Testis (tissue), 3 donors: Measurements from ENCODE around the gene PSMA6. TPM values are rescaled to one million over a fixed set of nuclear protein-coding genes. Genes with fewer than 3 reads are reported as not detected.

ENCODE experiments used
- DNase-seq: peaks from one replicate; pipeline ENCODE4 v3.0.0-alpha.2; 2019
- H3K27ac ChIP-seq, 2 donors: fragments of 200-600 bp; sonication (generic); one replicate each; pipeline ENCODE4 v1.5.1; 2019
- H3K27me3 ChIP-seq: fragments of 200-600 bp; sonication (generic); one replicate; pipeline ENCODE4 v1.5.1; 2019
- H3K36me3 ChIP-seq: fragments of 200-600 bp; sonication (generic); one replicate; pipeline ENCODE4 v1.5.1; 2017; ENCODE audit warnings: low read depth; ENCODE audit errors: missing control alignments
- H3K4me1 ChIP-seq: fragments of 200-600 bp; sonication (generic); one replicate; pipeline ENCODE4 v1.5.1; 2019
- H3K4me3 ChIP-seq, 2 donors: fragments of 200-600 bp; sonication (generic); one replicate each; pipeline ENCODE4 v1.5.1; 2017 to 2019
- H3K9me3 ChIP-seq: fragments of 200-600 bp; sonication (generic); one replicate; pipeline ENCODE4 v1.5.1; 2017
- POLR2A ChIP-seq: fragments of 450-650 bp; IDR thresholded peaks from one replicate; pipeline ENCODE4 v1.6.1; 2017; ENCODE audit warnings: antibody characterized with exemption, mild to moderate bottlenecking, moderate library complexity
- WGBS, 2 donors: methylation state at CpG; one replicate each; pipeline ENCODE4 v1.1.5; 2018; 5-methylcytosine and 5-hydroxymethylcytosine counted together
- intact Hi-C: fragments of 100-400 bp; cut with DNase I; formaldehyde crosslinking; loops from one replicate; pipeline ENCODE4 v1.15.1; 2023; ENCODE audit warnings: low total_unique reads
- polyA plus RNA-seq: library from polyadenylated mRNA; stranded (reverse); fragments of 350-450 nt; fragmentation: Illumina TruSeq; extraction: RNeasy Lipid Tissue Mini Kit (QIAGEN cat#74804); gene quantifications from one replicate; pipeline ENCODE4 v1.2.3, GENCODE V29; 2014; ENCODE audit warnings: low read depth, low replicate concordance; ENCODE audit not compliant: insufficient read depth
- total RNA-seq, 2 donors: library from RNA; depleted of rRNA; stranded (reverse); fragments of >200 nt; gene quantifications; one replicate each; pipeline ENCODE4 v1.2.3, GENCODE V29; 2016
- TF ChIP-seq, protein P1 (sequence below), 3 experiments: fragments of 450-650 bp in 2 of 3; fragments of 200-600 bp in 1 of 3; sonication (generic) in 1 of 3; IDR thresholded peaks; one replicate each; pipeline ENCODE4 v1.5.1; 2016 to 2019; ENCODE audit warnings: antibody characterized with exemption in 3 of 3, mild to moderate bottlenecking in 2 of 3, moderate library complexity in 1 of 3

Gene PSMA6
- total and polyA plus RNA-seq, 3 donors from 2014 or later, result 147 to 461 (median 257) TPM

DNA sequence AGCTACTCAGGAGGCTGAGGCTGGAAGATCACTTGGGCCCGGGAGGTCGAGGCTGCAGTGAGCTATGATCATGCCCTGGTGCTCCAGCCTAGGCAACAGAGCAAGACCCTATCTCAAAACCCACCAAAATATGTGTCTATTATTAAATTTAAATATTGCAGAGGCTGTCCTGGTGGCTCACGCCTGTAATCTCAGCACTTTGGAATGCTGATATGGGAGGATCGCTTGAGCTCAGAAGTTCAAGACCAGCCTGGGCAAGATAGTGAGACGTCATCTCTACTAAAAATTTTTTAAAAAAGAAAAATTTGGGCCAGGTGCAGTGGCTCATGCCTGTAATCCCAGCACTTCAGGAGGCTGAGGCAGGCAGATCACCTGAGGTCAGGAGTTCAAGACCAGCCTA, 13.9 kb downstream of the PSMA6 start:
- intact Hi-C loops, result no loop called here
- no peaks in the 10 kb centered on the region for H3K27me3 ChIP-seq
- DNase-seq, result no peak
- H3K9me3 ChIP-seq, result no peaks in the 10 kb centered on the region
- no peak overlapping the region for H3K4me3 ChIP-seq
- H3K27ac ChIP-seq, result no peak overlapping the region
- no peaks in the 10 kb centered on the region for H3K36me3 ChIP-seq
- 84 to 97% methylated on average over 5 of the region's 5 CpGs for WGBS, 2 donors
- TF ChIP-seq, protein P1, sequence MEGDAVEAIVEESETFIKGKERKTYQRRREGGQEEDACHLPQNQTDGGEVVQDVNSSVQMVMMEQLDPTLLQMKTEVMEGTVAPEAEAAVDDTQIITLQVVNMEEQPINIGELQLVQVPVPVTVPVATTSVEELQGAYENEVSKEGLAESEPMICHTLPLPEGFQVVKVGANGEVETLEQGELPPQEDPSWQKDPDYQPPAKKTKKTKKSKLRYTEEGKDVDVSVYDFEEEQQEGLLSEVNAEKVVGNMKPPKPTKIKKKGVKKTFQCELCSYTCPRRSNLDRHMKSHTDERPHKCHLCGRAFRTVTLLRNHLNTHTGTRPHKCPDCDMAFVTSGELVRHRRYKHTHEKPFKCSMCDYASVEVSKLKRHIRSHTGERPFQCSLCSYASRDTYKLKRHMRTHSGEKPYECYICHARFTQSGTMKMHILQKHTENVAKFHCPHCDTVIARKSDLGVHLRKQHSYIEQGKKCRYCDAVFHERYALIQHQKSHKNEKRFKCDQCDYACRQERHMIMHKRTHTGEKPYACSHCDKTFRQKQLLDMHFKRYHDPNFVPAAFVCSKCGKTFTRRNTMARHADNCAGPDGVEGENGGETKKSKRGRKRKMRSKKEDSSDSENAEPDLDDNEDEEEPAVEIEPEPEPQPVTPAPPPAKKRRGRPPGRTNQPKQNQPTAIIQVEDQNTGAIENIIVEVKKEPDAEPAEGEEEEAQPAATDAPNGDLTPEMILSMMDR (IDR thresholded peaks at IDR 0.05), result no peak
- no peak for TF ChIP-seq POLR2A
- H3K4me1 ChIP-seq, result no peaks in the 10 kb centered on the region

DNA sequence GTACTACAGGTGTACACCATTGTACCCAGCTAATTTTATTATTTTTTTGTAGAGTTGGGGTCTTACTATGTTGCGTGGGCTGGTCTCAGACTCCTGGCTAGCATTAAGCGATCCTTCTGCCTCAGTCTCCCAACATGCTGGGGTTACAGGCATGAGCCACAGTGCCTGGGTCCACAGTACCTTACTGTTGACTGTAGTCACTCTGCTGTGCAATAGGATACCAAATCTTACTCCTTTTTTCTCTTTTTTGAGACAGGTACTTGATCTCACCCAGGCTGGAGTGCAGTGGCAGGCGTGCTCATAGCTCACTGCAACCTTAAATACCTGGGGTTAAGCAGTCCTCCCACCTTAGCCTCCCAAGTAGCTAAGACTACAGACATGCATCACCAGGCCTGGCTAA, 25.6 kb downstream of the PSMA6 start:
- no peak overlapping the region for H3K27ac ChIP-seq
- H3K4me1 ChIP-seq, result no peaks in the 10 kb centered on the region
- TF ChIP-seq, protein P1 (IDR thresholded peaks at IDR 0.05), result no peak
- no peak for TF ChIP-seq POLR2A
- WGBS, 2 donors, result 96 to 100% methylated on average over 3 of the region's 3 CpGs
- DNase-seq, result no peak
- no peaks in the 10 kb centered on the region for H3K36me3 ChIP-seq
- no peaks in the 10 kb centered on the region for H3K27me3 ChIP-seq
- intact Hi-C loops, result no loop called here
- no peak overlapping the region for H3K4me3 ChIP-seq
- H3K9me3 ChIP-seq, result no peaks in the 10 kb centered on the region

GRCh38 chr14:35319509-35319908, 27.3 kb downstream of the PSMA6 start:
- TF ChIP-seq, protein P1 (IDR thresholded peaks at IDR 0.05), result no peak
- TF ChIP-seq POLR2A, result no peak
- Histone ChIP-seq H3K27me3 (no peaks in the 10 kb centered on the region), H3K4me3 (no peak overlapping the region), H3K27ac (no peak overlapping the region), H3K36me3 (no peaks in the 10 kb centered on the region), H3K4me1 (no peaks in the 10 kb centered on the region), H3K9me3 (no peaks in the 10 kb centered on the region)
- WGBS, 2 donors, result 82 to 84% methylated on average over 4 of the region's 4 CpGs
- intact Hi-C loops, result no loop called here
- no peak for DNase-seq

GRCh38 chr14:35320472-35320871, 28.3 kb downstream of the PSMA6 start:
- H3K36me3 ChIP-seq, result no peaks in the 10 kb centered on the region
- 67 to 80% methylated on average over 2 of the region's 2 CpGs for WGBS, 2 donors
- TF ChIP-seq, protein P1 (IDR thresholded peaks at IDR 0.05), result no peak
- TF ChIP-seq POLR2A, result no peak
- no peaks in the 10 kb centered on the region for H3K9me3 ChIP-seq
- no peaks in the 10 kb centered on the region for H3K27me3 ChIP-seq
- no peaks in the 10 kb centered on the region for H3K4me1 ChIP-seq
- no peak for DNase-seq
- H3K4me3 ChIP-seq, result no peak overlapping the region
- H3K27ac ChIP-seq, result no peak overlapping the region
- intact Hi-C loops, result no loop called here

GRCh38 chr14:35326375-35326774, 34.2 kb downstream of the PSMA6 start:
- Histone ChIP-seq H3K27ac (no peak overlapping the region), H3K27me3 (no peaks in the 10 kb centered on the region), H3K4me1 (peaks cover 3% of the 10 kb centered on the region), H3K4me3 (no peak overlapping the region), H3K36me3 (no peaks in the 10 kb centered on the region), H3K9me3 (no peaks in the 10 kb centered on the region)
- intact Hi-C loops, result no loop called here
- TF ChIP-seq, protein P1 (IDR thresholded peaks at IDR 0.05), result no peak
- TF ChIP-seq POLR2A, result no peak
- WGBS, 2 donors, result 88 to 96% methylated on average over 1 of the region's 1 CpG
- DNase-seq, result no peak
